Stimulated activated CD8-positive, alpha-beta memory T cell treated with anti-CD3 and anti-CD28 coated beads, Interleukin-12 subunit alpha, Interleukin-12 subunit beta, amount 100 ng/mL, for 1 hour (primary cell): ENCODE data around the gene APBB2.

Source experiments
- DNase-seq: peaks from one replicate; pipeline ENCODE4 v3.0.0-alpha.2; 2020; ENCODE audit warnings: low read depth

APBB2 gene

GRCh38 chr4:41214136-41214824 lies at the start of gene APBB2:
Gene APBB2 (minus strand): TSS chr4:41214542. CDS start chr4:41033254, 181,288 bp downstream.
- no peak for DNase-seq

GRCh38 chr4:41262198-41262597 lies 47.9 kb upstream of the APBB2 start:
- DNase-seq: no peak

- DNase-seq: no peak
Measured at GRCh38 chr4:41260116-41260733, 45.9 kb upstream of the APBB2 start.

- DNase-seq: no peak
Measured at GRCh38 chr4:41258783-41259182, 44.4 kb upstream of the APBB2 start.

- no peak for DNase-seq
Measured at GRCh38 chr4:41257906-41258305, 43.6 kb upstream of the APBB2 start.

- DNase-seq: no peak
Measured at GRCh38 chr4:41257257-41257901, 43.0 kb upstream of the APBB2 start.

- no peak for DNase-seq
Measured at GRCh38 chr4:41256740-41257256, 42.5 kb upstream of the APBB2 start, which contains the start of gene UCHL1. Gene UCHL1 (plus strand): TSS chr4:41256928. CDS start chr4:41256977, 49 bp downstream.

- no peak for DNase-seq
Measured at GRCh38 chr4:41256131-41256739, 41.9 kb upstream of the APBB2 start.

GRCh38 chr4:41245983-41246382 lies 31.6 kb upstream of the APBB2 start:
- DNase-seq: no peak

GRCh38 chr4:41241919-41242318 lies 27.6 kb upstream of the APBB2 start:
- DNase-seq: no peak

- no peak for DNase-seq
Measured at GRCh38 chr4:41236508-41236907, 22.2 kb upstream of the APBB2 start.

GRCh38 chr4:41236032-41236431 lies 21.7 kb upstream of the APBB2 start:
- no peak for DNase-seq

GRCh38 chr4:41232856-41233255 lies 18.5 kb upstream of the APBB2 start:
- DNase-seq: no peak

GRCh38 chr4:41232406-41232805 lies 18.1 kb upstream of the APBB2 start:
- DNase-seq: no peak

- DNase-seq: no peak
Measured at GRCh38 chr4:41227902-41228301, 13.6 kb upstream of the APBB2 start.

GRCh38 chr4:41221850-41222645 lies 7.7 kb upstream of the APBB2 start:
- DNase-seq: no peak

GRCh38 chr4:41219421-41219950 lies 5.1 kb upstream of the APBB2 start:
- DNase-seq: no peak

GRCh38 chr4:41218703-41219102 lies 4.4 kb upstream of the APBB2 start:
- DNase-seq: no peak

- no peak for DNase-seq
Measured at GRCh38 chr4:41217374-41217773, 3.0 kb upstream of the APBB2 start.

GRCh38 chr4:41217020-41217333 lies 2.6 kb upstream of the APBB2 start:
- DNase-seq: no peak

GRCh38 chr4:41216294-41217019 lies 2.1 kb upstream of the APBB2 start:
- no peak for DNase-seq
